Right lobe of liver (tissue), 6 donors: ENCODE results near the gene NATD1. TPM values are rescaled to one million over a fixed set of nuclear protein-coding genes. Genes with fewer than 3 reads are reported as not detected.

ENCODE experiments used
- ATAC-seq, 4 donors: fragments of 200-7000 bp; cut with Tn5 transposase; one replicate each; pipeline ENCODE4 v1.9.1; 2020; ENCODE audit warnings: mild to moderate bottlenecking in 4 of 4, moderate library complexity in 4 of 4
- DNase-seq, 3 donors: peaks; one replicate each; pipeline ENCODE4 v3.0.0-alpha.2; 2020
- H3K27ac ChIP-seq, 3 donors: fragments of 200-600 bp; one replicate each; pipeline ENCODE4 v1.8.0; 2022
- H3K27me3 ChIP-seq, 2 donors: fragments of 200-600 bp; one replicate each; pipeline ENCODE4 v1.8.0; 2022
- H3K36me3 ChIP-seq, 4 donors: fragments of 200-600 bp; sonication (generic) in 1 of 4; one replicate each; pipeline versions ENCODE4 v1.5.1 to v1.8.0; 2017 to 2022; ENCODE audit warnings: control low read depth in 1 of 4
- H3K4me1 ChIP-seq, 4 donors: fragments of 200-600 bp; sonication (generic) in 1 of 4; one replicate each; pipeline versions ENCODE4 v1.5.1 to v1.8.0; 2017 to 2022; ENCODE audit warnings: control low read depth in 1 of 4
- H3K4me3 ChIP-seq, 3 donors: fragments of 200-600 bp; one replicate each; pipeline ENCODE4 v1.8.0; 2022
- H3K9me3 ChIP-seq, 4 donors: fragments of 200-600 bp; sonication (generic) in 1 of 4; one replicate each; pipeline versions ENCODE4 v1.5.1 to v1.8.0; 2017 to 2022; ENCODE audit warnings: control low read depth in 1 of 4
- CTCF ChIP-seq, 4 donors: fragments of 200-600 bp in 3 of 4; fragments of 450-650 bp in 1 of 4; IDR thresholded peaks; one replicate each; pipeline versions ENCODE4 v1.5.1 to v1.8.0; 2016 to 2022; ENCODE audit warnings: antibody characterized with exemption in 4 of 4, mild to moderate bottlenecking in 2 of 4
- POLR2A ChIP-seq: fragments of 450-650 bp; IDR thresholded peaks from one replicate; pipeline ENCODE4 v1.6.1; 2017; ENCODE audit warnings: antibody characterized with exemption, mild to moderate bottlenecking
- WGBS: methylation state at CpG from one replicate; pipeline ENCODE4 v1.1.6; 2018; ENCODE audit warnings: low coverage, low lambda C conversion rate; ENCODE audit not compliant: insufficient coverage; ENCODE audit errors: missing lambda C conversion rate; 5-methylcytosine and 5-hydroxymethylcytosine counted together
- intact Hi-C, 2 donors: fragments of 100-400 bp; cut with DNase I; formaldehyde crosslinking; loops; one replicate each; pipeline versions ENCODE4 v1.11.2 to v1.14.1; 2022
- total RNA-seq, 6 experiments: library from RNA; depleted of rRNA in 2 of 6; stranded (reverse); fragments of >200 nt in 2 of 6; fragmentation: NEBNext Ultra II Directional in 3 of 6; extraction: Animal tissue kit (Norgen Biotek cat#: 25700) in 3 of 6; gene quantifications; one replicate each; pipeline versions ENCODE4 v1.1.0 to v1.2.4, GENCODE V29; 2016 to 2023
- donor health status: DM: no; HTN: yes; CAD: no.
- donor health status: DM: no; HTN: no; CAD: no.
- donor health status: DM: no; HTN: no; CAD: no.
- donor health status: DM: no; HTN: yes; CAD: no.
- donor health status: DM: no; HTN: yes; CAD: no.

Gene NATD1
- total RNA-seq, 6 experiments from 2014 or later = 3.3 to 5.5 (median 4.7) TPM

- intact Hi-C loops = no loop called here
- Histone ChIP-seq H3K27ac (no peak overlapping the region), H3K36me3 (no peaks in the 10 kb centered on the region), H3K27me3 (no peaks in the 10 kb centered on the region), H3K4me3 (no peak overlapping the region), H3K4me1 (peaks cover 0 to 13% (median 3%) of the 10 kb centered on the region in 4 donors), H3K9me3 (no peaks in the 10 kb centered on the region)
- DNase-seq (no peak), ATAC-seq (no peak)
- 33% methylated on average over 1 of the region's 1 CpG for WGBS
- no peak for TF ChIP-seq POLR2A
- no peak for TF ChIP-seq CTCF (IDR thresholded peaks at IDR 0.05)
Measured at GRCh38 chr17:21217346-21217745, 35.9 kb downstream of the NATD1 start.

GRCh38 chr17:21215935-21216334 is 37.3 kb downstream of the NATD1 start:
- TF ChIP-seq CTCF (IDR thresholded peaks at IDR 0.05) (no peak), POLR2A (no peak)
- Histone ChIP-seq H3K4me1 (peaks cover 0 to 22% (median 3%) of the 10 kb centered on the region in 4 donors), H3K9me3 (no peaks in the 10 kb centered on the region), H3K27me3 (no peaks in the 10 kb centered on the region), H3K36me3 (peaks cover 0 to under 1% (median 0%) of the 10 kb centered on the region in 4 donors), H3K4me3 (no peak overlapping the region), H3K27ac (no peak overlapping the region)
- DNase-seq (no peak), ATAC-seq (no peak)
- intact Hi-C loops = no loop called here
- 83% methylated on average over 6 of the region's 6 CpGs for WGBS

- 48% methylated on average over 6 of the region's 23 CpGs for WGBS
- H3K9me3 ChIP-seq = no peaks in the 10 kb centered on the region
- intact Hi-C loops = no loop called here
- no peak for TF ChIP-seq CTCF (IDR thresholded peaks at IDR 0.05)
- TF ChIP-seq POLR2A = no peak
- H3K36me3 ChIP-seq = peaks cover 0 to 8% (median 0%) of the 10 kb centered on the region in 4 donors
- H3K4me1 ChIP-seq = peaks cover 0 to 27% (median 3%) of the 10 kb centered on the region in 4 donors
- ATAC-seq = peak; percentile 0 to 7 (median 3)
- peak in 1 of 3 donors; percentile 62 for DNase-seq
- H3K27ac ChIP-seq = peak overlapping the region; percentile 85 to 90 (median 86)
- no peaks in the 10 kb centered on the region for H3K27me3 ChIP-seq
- peak overlapping the region; percentile 80 to 100 (median 90) for H3K4me3 ChIP-seq
Measured at GRCh38 chr17:21214777-21215541, 38.3 kb downstream of the NATD1 start.

GRCh38 chr17:21214015-21214776 is 39.0 kb downstream of the NATD1 start, which contains the start of gene TMEM11:
TSS of gene TMEM11 (minus strand) at chr17:21214161. CDS start at chr17:21214152, 9 bp downstream.
- 0% methylated on average over 6 of the region's 76 CpGs for WGBS
- H3K4me1 ChIP-seq = peaks cover 0 to 27% (median 3%) of the 10 kb centered on the region in 4 donors

More at GRCh38 chr17:21214015-21214776, 39.0 kb downstream of the NATD1 start, which contains the start of gene TMEM11:
- DNase-seq (peak; percentile 96 to 98 (median 97)), ATAC-seq (peak; percentile 95 to 97 (median 96))
- Histone ChIP-seq H3K36me3 (peaks cover 0 to 14% (median 0%) of the 10 kb centered on the region in 4 donors), H3K9me3 (no peaks in the 10 kb centered on the region), H3K27me3 (no peaks in the 10 kb centered on the region), H3K4me3 (peak within 1 kb of the TSS; percentile 80 to 100 (median 90)), H3K27ac (peak within 1 kb of the TSS; percentile 85 to 90 (median 86))
- intact Hi-C loops = no loop called here
- TF ChIP-seq POLR2A (peak; percentile 58), CTCF (IDR thresholded peaks at IDR 0.05) (peak in 2 of 4 donors; percentile 13 to 20)
